HG03039 (cell line): ENCODE measurements around the gene IQCK.

ENCODE experiments used
- ATAC-seq: cut with Tn5 transposase; IDR thresholded peaks from one replicate; pipeline ENCODE4 v1.9.1; 2021; ENCODE audit warnings: mild to moderate bottlenecking, moderate library complexity; ENCODE audit not compliant: unreplicated experiment

Gene IQCK

DNA sequence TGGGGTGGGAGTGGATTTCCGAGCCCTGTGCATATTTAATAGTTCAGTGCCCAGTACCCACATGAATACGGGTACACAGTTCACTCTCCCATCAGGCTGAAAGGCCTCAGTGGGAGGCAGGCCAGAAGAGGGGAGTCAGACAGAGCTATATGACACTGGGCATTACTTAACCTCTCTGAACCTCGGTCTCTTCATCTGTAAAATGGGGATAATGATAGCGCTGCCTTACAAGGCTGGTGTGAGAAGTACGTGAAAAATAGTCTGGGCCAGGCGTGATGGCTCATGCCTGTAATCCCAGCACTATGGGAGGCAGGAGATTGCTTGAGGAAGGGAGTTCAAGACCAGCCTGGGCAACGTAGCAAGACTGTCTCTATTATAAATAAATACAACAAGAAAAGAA is 163.0 kb downstream of the IQCK start:
- no peak for ATAC-seq

DNA sequence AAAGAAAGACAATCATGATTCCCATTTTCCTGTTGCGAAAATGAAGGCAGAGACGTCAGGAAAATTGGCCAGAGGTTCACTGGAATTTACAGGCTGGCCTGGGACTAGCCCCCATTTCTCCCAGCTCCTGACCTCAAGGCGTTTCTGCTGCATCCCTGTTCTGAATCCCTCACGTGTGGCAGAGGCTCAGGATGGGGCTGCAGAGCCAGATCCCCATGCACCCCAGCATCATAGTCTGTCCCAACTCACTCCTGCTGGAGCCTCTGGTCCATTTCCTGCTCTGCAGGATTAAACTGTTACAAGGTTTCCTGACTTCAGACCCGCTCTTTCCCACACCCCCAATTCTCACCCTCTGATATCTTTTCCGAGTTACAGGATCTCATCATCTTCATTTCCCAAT is 163.7 kb downstream of the IQCK start:
- no peak for ATAC-seq

DNA sequence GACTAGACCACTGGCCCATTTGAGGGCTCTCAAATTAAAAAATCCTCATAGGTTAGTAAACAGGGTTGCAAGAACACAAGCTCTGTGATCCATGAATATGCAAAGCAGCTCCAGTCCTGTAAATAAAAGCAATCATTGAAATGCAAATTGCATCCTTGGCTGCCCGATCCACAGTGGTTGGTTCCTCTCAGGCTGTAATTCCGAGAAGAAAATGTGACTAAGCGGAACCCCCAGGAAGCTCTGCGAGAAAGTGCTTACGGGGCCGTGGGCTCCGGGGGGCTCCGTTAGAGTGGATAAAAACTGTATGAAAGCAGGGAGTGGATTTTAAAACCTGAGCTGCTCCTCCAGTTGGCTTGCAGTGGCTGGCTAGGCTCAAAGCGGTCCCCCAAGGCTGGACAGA is 164.1 kb downstream of the IQCK start:
- ATAC-seq: no peak

DNA sequence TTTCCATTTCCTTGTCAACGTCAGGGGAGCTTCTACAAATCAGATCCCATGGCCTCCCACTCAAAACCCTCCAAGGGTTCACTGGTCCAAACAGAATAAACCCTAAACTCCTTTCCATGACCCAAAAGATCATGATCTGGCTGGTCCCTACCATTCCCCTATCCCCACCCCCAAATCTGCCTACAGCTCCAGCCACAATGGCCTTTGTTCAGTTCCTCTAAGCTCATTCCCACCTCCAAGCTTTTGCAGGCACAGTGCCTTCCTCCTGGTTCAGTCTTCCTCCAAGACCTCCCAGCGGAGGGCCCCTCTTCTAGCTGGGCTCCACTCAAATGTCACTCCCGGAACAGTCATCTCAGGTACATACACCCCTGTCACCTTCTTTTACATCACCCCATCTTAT is 164.6 kb downstream of the IQCK start:
- no peak for ATAC-seq

DNA sequence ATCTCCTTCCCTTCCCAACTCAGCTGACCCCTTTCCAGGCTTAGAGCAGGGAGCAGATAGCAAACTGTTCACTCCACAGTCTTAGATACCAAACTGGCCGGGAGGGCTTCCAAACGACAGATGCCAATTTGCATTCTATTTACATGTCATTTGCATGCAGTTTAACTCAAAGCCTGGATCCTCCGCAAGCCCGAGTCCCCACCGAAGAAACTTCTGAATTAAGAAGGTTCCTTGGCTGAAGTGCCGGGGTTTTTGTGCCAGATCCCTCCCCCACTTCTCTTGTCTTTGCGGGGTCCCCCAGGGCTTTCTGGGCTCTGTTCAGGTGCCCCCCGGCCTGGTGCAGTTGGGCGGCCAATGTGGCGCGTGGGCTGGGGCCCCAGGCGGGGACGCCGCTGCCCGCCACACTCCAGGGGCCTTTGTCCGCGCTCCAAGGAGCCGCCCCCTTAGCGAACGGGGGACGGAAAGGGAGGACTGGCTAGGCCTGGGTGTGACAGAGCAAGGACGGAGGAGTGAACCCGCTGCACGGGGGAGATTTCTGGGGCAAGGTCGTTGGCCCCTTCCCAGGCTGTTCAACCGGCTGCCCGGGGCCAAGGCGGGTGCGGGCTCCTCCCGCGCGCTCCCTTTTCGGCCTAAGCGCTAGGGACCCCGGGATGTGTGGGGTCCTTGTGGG is 165.4 kb downstream of the IQCK start:
- no peak for ATAC-seq

DNA sequence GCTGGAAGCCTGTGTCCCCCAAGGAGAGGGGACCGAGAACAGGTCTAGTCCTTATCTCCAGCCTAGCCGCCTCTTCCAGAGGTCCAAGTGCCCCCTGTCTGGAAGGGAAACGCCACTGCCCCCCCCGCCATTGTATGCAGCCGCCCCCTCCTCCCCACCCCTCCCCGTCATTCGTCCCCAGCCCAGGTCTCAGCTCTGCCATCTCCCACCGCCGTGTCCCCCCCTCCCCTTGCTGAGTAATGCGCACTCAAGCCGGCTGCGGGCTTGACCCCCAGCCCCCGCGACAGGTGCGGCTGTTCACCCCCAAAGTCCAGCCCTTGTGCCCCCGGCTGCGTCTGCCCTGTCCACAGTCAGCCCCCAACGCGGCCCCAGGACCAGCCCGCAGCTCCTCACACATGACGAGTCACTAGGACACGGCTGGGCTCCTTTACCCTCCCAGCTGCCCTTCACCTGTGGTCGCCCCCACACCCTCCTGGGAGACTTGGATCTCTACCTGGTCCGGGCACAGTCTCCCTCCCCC is 166.0 kb downstream of the IQCK start:
- ATAC-seq: no peak

DNA sequence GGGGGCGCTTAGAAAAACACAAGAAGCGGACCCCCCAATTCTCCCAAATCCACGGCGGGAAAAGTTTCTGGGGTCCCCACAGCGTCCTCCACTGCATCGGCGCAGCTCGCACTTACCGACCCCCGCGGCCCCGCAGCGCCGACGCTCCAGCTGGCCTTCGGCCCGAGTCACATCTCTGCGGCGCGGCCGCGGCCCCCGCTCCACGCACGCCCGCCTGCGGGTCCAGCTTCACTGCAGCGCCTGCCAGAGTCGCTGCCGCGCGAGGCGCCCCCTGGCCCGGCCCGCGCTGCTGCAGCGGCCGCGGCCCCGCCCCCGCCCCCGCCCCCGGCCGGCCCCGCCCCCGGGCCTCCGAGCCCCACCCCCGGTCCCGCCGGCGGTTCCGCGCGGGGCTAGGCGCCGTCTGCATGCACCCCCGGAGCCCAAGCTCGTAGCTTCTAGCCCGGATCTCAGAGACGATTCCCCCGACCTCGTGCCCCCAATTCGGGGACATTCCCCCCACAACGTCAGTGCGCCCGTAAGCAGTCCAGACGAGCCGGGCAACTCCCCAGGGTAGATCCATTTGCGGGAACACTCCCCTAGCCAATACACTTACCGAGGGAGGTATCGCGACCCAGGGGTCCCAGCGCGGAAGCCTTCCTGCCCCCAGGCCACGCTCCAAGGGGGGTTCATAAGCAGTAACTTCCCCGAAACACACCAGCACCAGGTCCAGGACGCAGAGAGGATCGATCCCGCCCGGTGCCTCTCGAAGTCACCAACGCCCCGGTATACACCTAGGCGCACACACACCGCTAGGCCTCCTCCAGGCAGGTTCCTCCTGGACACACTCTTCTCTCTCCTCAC is 166.8 kb downstream of the IQCK start, which contains the start of gene GPRC5B:
Gene GPRC5B, minus strand, starts transcription at position 238 of the 840 bp plus-strand sequence. CDS start 12,003 bp downstream, outside the sequence.
- no peak for ATAC-seq

DNA sequence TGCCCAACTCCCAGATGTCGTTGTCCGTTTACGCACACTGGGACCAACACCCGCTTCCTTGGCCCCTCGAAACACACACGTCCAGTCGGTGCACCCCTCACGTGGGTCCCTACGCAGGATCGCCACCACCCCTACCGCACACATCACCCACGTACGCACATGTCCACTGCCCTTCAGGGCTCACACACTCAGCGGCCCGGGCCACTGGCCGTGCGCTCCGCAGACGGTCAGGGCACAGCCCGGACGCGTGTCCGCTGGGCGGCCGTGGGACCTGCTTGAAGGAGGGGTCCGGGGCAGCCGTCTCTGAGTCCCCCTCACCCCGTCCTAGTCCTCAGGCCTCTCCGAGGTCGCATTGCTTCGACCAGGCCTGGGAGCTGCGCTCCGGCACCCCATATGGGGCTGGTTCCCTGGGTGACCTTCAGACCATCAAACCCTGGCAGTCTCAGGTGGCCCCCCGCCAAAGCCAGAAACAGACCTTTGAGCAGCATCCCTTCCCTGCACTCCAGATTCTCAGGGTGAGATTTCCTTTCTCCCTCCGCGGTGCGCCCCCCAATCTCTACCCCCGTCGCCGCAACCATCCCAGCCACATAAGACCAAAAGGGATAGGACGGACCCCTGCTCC is 167.5 kb downstream of the IQCK start:
- no peak for ATAC-seq

DNA sequence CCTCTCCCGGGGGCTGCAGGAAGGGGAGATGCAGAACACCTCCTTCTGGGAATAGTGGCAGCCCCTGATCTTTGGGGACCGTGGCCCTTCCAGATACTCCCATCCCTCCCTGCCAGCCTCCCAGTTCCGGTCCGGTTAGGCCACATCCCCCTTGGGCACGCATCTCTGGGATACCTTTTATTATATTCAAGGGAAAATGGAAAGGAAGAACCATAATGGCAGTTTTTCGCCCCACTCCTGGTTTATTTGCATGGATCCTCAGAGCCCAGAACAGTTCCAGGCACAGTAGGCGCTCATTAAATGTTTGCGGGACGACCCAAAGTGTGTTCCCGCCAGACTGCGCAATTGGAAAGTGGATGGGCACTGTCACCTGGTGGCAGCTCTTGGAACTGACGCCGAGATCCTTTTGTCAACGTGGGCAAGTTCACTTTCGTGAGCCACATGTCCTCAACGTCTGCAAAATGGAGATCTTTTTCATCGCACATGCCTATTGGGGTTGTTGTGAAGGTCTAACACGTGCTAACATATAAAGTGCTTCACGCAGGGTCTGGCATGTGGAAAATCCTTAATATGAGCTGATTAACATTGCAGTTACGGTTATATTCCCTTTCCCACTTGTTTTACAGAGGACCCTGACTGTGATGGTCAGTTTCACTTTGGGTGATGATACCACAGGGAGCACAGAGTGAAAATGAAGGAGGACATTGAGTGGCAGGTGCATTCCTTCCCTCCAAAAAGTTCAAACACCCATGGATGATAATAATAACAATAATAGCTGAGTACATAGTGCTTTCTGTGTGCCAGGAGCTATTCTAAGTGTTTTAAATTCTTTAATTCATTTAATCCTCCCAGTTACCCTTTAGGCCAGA is 168.2 kb downstream of the IQCK start:
- no peak for ATAC-seq

DNA sequence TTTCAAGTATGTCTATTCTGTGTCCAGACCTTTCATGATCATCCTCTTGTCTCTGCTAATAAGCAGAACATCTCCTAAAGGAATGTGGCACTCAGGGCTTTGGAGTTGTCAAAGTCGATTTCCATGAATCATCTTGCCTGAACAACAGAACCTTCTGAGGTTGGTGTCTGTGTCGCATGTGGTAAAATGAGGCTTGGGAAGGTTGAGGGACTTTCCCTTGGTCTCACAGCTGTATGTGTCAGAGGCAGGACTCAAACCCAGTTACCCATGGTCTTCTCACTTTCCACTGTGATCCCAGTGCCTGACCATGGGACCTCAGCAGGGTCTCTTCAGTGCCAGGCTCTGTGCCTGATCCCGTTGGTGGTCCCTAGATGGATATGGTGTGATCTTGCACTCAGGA is 170.8 kb downstream of the IQCK start:
- no peak for ATAC-seq

DNA sequence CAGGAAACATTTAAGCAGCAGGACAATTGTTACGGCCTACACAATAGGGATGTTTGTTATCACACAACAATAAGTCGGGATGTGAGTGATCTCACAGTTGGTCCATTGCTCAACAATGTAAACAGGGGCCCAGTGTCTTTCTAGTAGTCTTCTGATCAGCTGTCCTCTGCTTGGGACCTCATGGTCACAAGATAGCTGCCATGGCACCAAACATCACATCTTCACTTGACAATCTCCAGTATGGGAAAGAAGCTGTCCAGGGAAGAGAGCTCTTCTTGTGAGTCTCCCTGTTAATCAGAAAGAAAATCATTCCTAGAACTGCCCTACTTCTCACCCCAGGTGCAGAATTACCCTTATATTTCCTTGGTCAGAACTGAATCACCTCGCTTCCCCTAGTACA is 172.8 kb downstream of the IQCK start:
- no peak for ATAC-seq

DNA sequence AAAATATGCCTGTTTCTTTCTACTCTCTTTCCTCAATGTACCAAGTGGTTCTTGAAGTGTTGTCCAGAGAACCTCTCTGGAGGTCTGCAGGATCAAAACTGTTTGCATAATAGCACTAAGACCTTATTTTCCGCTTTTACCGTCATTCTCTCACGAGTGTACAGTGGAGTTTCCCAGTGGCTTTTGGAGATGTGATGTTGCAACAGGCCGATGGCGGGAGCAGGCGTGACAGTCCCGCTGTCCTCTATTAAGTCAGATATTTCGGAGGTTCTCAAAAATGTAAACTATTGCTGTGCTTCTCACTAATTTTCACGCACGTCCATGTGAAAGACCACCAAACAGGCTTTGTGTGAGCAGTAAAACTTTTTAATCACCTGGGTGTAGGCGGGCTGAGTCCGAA is 174.8 kb downstream of the IQCK start:
- no peak for ATAC-seq

DNA sequence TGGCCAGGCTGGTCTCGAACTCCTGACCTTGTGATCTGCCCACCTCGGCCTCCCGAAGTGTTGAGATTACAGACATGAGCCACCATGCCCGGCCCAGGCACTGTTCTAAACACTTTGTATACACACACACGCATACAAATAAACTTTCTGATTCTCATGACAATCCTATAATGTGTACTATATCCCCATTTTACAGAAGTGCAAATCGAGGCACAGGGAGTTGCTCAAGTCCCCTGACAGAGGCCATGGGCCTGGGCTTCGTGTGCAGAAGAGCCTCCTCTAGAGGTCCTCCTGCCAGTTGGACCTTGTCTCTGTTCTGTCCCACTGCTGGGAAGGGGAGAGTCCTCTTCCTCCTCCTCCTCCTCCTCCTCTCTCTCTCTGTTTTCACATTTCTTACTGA is 176.5 kb downstream of the IQCK start:
- no peak for ATAC-seq

DNA sequence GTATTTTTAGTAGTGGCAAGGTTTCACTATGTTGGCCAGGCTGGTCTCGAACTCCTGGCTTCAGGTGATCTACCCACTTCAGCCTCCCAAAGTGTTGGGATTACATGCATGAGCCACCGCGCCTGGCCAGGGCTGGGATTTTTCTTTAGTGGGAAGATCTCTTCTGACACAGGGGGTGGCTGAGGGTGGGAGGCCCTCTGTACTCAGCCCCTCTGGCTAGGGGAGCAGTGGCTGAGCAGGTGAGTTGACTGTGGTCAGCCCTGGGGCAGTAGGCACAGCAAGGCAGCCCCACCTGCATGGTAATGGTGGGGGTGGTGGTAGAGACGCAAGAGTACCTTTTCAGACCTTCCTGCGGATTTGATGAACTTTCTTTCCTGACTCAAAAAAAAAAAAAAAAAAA is 178.9 kb downstream of the IQCK start:
- ATAC-seq: no peak

DNA sequence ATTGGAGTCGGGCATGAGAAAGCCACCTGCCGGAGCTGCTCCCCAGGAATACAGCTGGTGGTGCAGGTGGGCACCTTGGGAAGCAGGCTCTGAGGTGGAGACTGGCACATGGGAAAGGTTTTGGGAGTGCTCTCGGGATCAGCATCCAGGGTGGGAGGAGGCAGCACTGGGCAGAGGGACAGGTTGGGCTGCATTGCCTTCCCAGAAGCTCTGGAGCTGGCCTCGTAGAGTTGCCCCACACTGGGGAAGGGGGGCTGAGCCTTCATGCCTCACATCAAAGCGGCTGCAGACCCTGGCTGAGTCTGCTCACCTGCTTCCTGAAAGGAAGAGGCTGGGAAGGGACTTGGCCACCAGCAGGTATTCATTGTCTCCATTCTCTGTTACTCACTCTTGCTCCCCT is 180.1 kb downstream of the IQCK start:
- no peak for ATAC-seq

DNA sequence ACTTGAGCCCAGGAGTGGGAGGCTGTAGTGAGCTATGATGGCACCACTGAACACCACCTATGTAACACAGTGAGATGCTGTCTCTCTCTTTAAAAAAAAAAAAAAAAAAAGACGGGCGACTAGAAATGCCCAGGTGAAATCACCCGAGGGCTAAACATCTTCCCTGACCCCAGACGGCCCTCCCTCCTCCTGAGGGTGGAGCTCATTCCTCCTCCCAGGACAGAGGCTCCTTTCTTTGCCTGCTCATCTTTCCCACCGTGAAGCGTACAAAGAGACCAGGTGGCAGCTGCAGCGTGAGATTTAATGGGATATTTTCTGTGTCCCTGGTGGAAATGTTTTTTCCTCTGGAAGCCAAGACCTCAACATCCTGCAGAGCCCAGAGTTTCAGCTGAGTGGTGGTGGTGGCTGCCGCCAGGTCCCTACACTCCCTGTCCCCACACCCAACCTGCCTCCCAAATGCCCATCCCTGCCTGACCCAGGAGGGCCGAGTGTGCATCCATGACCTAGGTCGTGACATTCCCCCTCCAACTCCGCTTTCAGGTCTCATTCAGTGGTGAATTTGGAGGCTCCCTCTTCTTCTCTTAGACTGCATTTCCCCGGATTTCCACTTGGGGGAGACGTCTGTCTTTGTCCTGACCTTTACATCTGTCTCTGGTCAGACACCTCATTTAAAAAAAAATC is 181.0 kb downstream of the IQCK start:
- no peak for ATAC-seq

DNA sequence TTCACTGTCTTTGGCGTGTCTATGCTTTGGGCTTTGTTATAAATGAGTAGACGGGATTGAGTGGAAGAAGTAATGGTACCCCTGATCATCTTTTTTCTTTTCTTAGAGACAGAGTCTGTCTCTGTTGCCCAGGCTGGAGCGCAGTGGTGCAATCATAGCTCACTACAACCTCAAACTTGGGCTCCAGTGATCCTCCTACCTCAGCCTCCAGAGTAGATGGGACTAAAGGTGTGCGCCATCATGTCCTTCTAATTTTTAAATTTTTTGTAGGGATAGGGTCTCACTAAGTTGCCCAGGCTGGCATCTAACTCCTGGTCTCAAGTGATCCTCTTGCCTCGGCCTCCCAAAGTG is 181.5 kb downstream of the IQCK start:
- ATAC-seq: no peak

DNA sequence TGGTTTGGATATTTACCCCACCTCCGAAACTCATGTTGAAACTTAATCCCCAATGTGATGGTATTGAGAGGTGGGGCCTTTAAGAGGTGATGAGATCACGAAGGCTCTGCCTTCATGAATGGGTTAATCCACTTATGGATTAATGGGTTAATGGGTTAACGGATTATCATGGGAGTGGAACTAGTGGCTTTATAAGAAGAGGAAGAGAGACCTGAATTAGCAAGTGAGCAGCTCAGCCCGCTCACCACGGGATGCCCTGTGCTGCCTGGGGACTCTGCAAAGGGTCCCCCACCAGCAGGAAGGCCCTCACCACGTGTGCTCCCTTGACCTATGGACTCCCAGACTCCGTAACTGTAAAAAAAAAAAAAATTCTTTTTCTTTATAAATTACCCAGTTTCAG is 183.1 kb downstream of the IQCK start:
- ATAC-seq: no peak

DNA sequence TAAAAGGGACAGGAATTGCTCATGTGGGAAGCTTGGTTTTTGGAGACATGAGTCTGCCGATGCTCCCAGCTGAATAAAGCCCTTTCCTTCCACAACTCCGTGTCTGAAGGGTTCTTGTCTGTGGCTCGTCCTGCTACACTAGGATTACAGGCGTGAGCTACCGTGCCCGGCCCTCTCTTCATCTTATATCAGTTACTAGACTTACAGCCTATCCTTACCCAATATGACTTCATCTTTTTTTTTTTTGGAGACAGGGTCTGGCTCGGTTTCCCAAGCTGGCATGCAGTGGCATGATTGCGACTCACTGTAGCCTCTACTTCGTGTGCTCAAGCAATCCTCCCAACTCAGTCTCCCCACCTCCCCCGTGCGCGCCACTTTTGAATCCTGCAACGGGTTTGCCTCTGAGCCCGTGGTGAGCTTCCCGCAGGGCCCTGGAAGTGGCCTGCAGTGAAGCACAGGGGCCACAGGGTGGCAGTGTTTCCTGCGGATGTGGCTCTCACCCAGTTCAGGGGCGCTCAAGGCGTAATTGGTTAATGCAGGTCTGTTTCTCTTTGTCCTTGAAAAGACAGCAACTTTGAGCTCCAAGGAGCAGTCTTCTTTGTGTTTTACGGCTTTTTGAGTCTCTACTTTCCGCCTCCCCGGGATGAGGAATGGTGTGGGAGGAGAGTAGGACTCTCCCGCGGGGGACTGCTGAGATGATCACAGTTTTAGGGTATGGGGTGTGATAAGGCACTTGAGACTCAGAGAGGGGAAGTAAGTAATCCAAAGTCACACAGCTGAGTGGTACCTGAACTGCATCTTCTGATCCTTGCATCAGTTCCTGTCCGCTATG is 189.3 kb downstream of the IQCK start:
- no peak for ATAC-seq
